SK-N-SH (cell line): ENCODE results near the gene MYOCOS. TPM values are rescaled to one million over a fixed set of nuclear protein-coding genes. Genes with fewer than 3 reads are reported as not detected.

Source experiments
- CTCF ChIA-PET: fragments of 300-600, 350-600 bp; formaldehyde crosslinking; extraction: SDS; loops from one replicate; lab custom pipeline; 2021; lab: Yijun Ruan, JAX
- POLR2A ChIA-PET: fragments of 350-600 bp; sonication (Branson Sonifier 250); formaldehyde crosslinking; extraction: SDS; loops from one replicate; lab custom pipeline; 2020; ENCODE audit warnings: antibody characterized with exemption, inconsistent platforms; lab: Yijun Ruan, JAX
- DNase-seq: peaks from one replicate; pipeline ENCODE4 v3.0.0; 2012
- H2AFZ ChIP-seq: fragments of 200-600 bp; sonication (generic); 2 replicates; pipeline ENCODE4 v1.8.1; 2016; ENCODE audit warnings: antibody characterized with exemption, mild to moderate bottlenecking, low read depth
- H3F3A ChIP-seq: fragments of 200-600 bp; sonication (generic); replicated peaks from 2 replicates; pipeline ENCODE3; 2016; ENCODE audit warnings: antibody characterized with exemption, mild to moderate bottlenecking; ENCODE audit not compliant: insufficient read depth
- H3K27ac ChIP-seq, 2 experiments: fragments of 200-500 bp in 1 of 2; fragments of 200-600 bp in 1 of 2; sonication (Bioruptor generic) in 1 of 2; sonication (generic), shearing (Covaris generic) in 1 of 2; 2 replicates each; pipeline versions ENCODE4 v1.5.1 to v1.6.1; 2014 to 2016; ENCODE audit warnings: low read depth in 2 of 2, inconsistent platforms in 1 of 2, low read length in 1 of 2, mild to moderate bottlenecking in 1 of 2, mixed read lengths in 1 of 2
- H3K27me3 ChIP-seq: fragments of 200-600 bp; sonication (generic), shearing (Covaris generic); 2 replicates; pipeline ENCODE4 v1.6.1; 2016; ENCODE audit warnings: mixed run types; ENCODE audit not compliant: insufficient read depth
- H3K36me3 ChIP-seq, 2 experiments: fragments of 200-500 bp in 1 of 2; fragments of 200-600 bp in 1 of 2; sonication (Bioruptor generic) in 1 of 2; sonication (generic) in 1 of 2; replicated peaks in 1 of 2; 2 replicates each; pipeline versions ENCODE3 to v1.5.1; 2014 to 2016; ENCODE audit warnings: low read length in 1 of 2, mild to moderate bottlenecking in 1 of 2; ENCODE audit not compliant: insufficient read depth in 2 of 2, control insufficient read depth in 1 of 2
- H3K4me1 ChIP-seq, 2 experiments: fragments of 200-500 bp in 1 of 2; fragments of 200-600 bp in 1 of 2; sonication (Bioruptor generic) in 1 of 2; sonication (generic), shearing (Covaris generic) in 1 of 2; 2 replicates each; pipeline versions ENCODE4 v1.5.1 to v1.6.1; 2014 to 2016; ENCODE audit warnings: low read depth in 1 of 2, low read length in 1 of 2, mixed run types in 1 of 2; ENCODE audit not compliant: insufficient read depth in 2 of 2, control insufficient read depth in 1 of 2
- H3K4me2 ChIP-seq: fragments of 200-600 bp; sonication (generic), shearing (Covaris generic); 2 replicates; pipeline ENCODE4 v1.6.1; 2017; ENCODE audit warnings: mixed run types
- H3K4me3 ChIP-seq, 2 experiments: fragments of 200-500 bp in 1 of 2; fragments of 200-600 bp in 1 of 2; sonication (Bioruptor generic) in 1 of 2; sonication (generic), shearing (Covaris generic) in 1 of 2; 2 replicates each; pipeline versions ENCODE4 v1.5.1 to v1.8.1; 2014 to 2016; ENCODE audit warnings: low read depth in 2 of 2, inconsistent platforms in 1 of 2, low read length in 1 of 2, mild to moderate bottlenecking in 1 of 2, mixed read lengths in 1 of 2, moderate library complexity in 1 of 2
- H3K79me2 ChIP-seq: fragments of 200-600 bp; sonication (generic); 2 replicates; pipeline ENCODE4 v1.8.1; 2017; ENCODE audit warnings: mild to moderate bottlenecking; ENCODE audit not compliant: insufficient read depth
- H3K9ac ChIP-seq: fragments of 200-600 bp; sonication (generic); 2 replicates; pipeline ENCODE4 v1.6.1; 2017; ENCODE audit warnings: mixed run types
- H3K9me2 ChIP-seq: fragments of 200-600 bp; sonication (generic); 2 replicates; pipeline ENCODE4 v1.6.1; 2017; ENCODE audit warnings: mixed run types
- H3K9me3 ChIP-seq: fragments of 200-600 bp; sonication (generic); 2 replicates; pipeline ENCODE4 v1.6.1; 2017; ENCODE audit warnings: mixed run types, mild to moderate bottlenecking, moderate library complexity
- H4K20me1 ChIP-seq: fragments of 200-600 bp; sonication (generic); 2 replicates; pipeline ENCODE4 v1.6.1; 2017; ENCODE audit warnings: mild to moderate bottlenecking, mixed run types; ENCODE audit not compliant: insufficient read depth
- ELF1 ChIP-seq: IDR thresholded peaks from 2 replicates; pipeline ENCODE4 v1.4.0; 2012
- GABPA ChIP-seq: IDR thresholded peaks from 2 replicates; pipeline ENCODE4 v1.4.0; 2012; ENCODE audit warnings: low read depth, mild to moderate bottlenecking
- JUND ChIP-seq: IDR thresholded peaks from 2 replicates; pipeline ENCODE4 v1.4.0; 2012
- MAX ChIP-seq: IDR thresholded peaks from 2 replicates; pipeline ENCODE4 v1.4.0; 2012; ENCODE audit warnings: low read depth
- MXI1 ChIP-seq: IDR thresholded peaks from 2 replicates; pipeline ENCODE4 v1.6.1; 2012; ENCODE audit warnings: mild to moderate bottlenecking, low read depth, low read length, improper control_type of control experiment
- PBX3 ChIP-seq: IDR thresholded peaks from 2 replicates; pipeline ENCODE4; 2012
- REST ChIP-seq: IDR thresholded peaks from 2 replicates; pipeline ENCODE4 v1.6.1; 2012; ENCODE audit warnings: mild to moderate bottlenecking, low read depth, low read length, moderate library complexity
- RFX5 ChIP-seq: IDR thresholded peaks from 2 replicates; pipeline ENCODE4 v1.6.1; 2012; ENCODE audit warnings: mild to moderate bottlenecking, improper control_type of control experiment, low read length
- SMC3 ChIP-seq: IDR thresholded peaks from 2 replicates; pipeline ENCODE4 v1.6.1; 2012; ENCODE audit warnings: low read depth, low read length, improper control_type of control experiment
- TEAD4 ChIP-seq: IDR thresholded peaks from 2 replicates; pipeline ENCODE4 v1.4.0; 2012; ENCODE audit warnings: mild to moderate bottlenecking, borderline replicate concordance; ENCODE audit not compliant: insufficient read depth
- YY1 ChIP-seq: IDR thresholded peaks from 2 replicates; pipeline ENCODE4 v1.4.0; 2012; ENCODE audit warnings: low read depth, mild to moderate bottlenecking
- WGBS: methylation state at CpG from one replicate; pipeline ENCODE4 v1.1.6; 2017; ENCODE audit warnings: low lambda C conversion rate; 5-methylcytosine and 5-hydroxymethylcytosine counted together
- polyA plus RNA-seq, 3 experiments: library from polyadenylated mRNA; depleted of rRNA; stranded (reverse); fragments of >200 nt; gene quantifications; 2 replicates each; pipeline ENCODE4 v1.2.3, GENCODE V29; 2012

The MYOCOS gene
- polyA plus RNA-seq, 1 of the 3 experiments (the other 2 are of a cell fraction), result not detected

GRCh38 chr1:171674431-171675405, 52.7 kb downstream of the MYOCOS start:
- Histone ChIP-seq H3K4me1 (no peaks in the 10 kb centered on the region), H3K79me2 (no peaks in the 10 kb centered on the region), H3K27ac (no peak overlapping the region), H3K9ac (no peak overlapping the region), H2AFZ (no peak overlapping the region), H3K27me3 (peaks cover 9% of the 10 kb centered on the region; the same call in 1 of the 2 replicates), H3K4me3 (no peak overlapping the region), H3K9me2 (no peaks in the 10 kb centered on the region), H3K9me3 (no peaks in the 10 kb centered on the region), H3K4me2 (no peak overlapping the region), H3K36me3 (no peaks in the 10 kb centered on the region), H4K20me1 (no peaks in the 10 kb centered on the region), H3F3A (no peaks in the 10 kb centered on the region)
- 20% methylated on average over 3 of the region's 3 CpGs for WGBS
- no peak for TF ChIP-seq REST
- no peak for TF ChIP-seq PBX3
- TF ChIP-seq TEAD4, result no peak
- no peak for TF ChIP-seq MAX
- no peak for TF ChIP-seq RFX5
- TF ChIP-seq MXI1, result no peak
- no peak for TF ChIP-seq SMC3
- TF ChIP-seq JUND, result no peak
- TF ChIP-seq YY1, result no peak
- no peak for TF ChIP-seq GABPA
- TF ChIP-seq ELF1, result no peak
- DNase-seq, result no peak
- CTCF ChIA-PET, result interaction anchor here (1.1 to 2.1 kb wide), 2 partner anchors 29 to 30 kb away, joined by 3 to 5 read pairs; no protein-coding TSS in a partner anchor
- POLR2A ChIA-PET, result no interaction called here

Other genes starting within 250 kb of the MYOCOS start
- 39.9 and 45.6 TPM in 2 replicates for gene PRRC2C, start 136.7 kb upstream of the MYOCOS start, polyA plus RNA-seq (2012; rRNA removed)
- not detected in 2 replicates for gene MYOC, start 30.4 kb downstream of the MYOCOS start, polyA plus RNA-seq (2012; rRNA removed)
- gene VAMP4, start 119.8 kb downstream of the MYOCOS start, polyA plus RNA-seq (2012; rRNA removed), result 2.5 and 3.3 TPM in 2 replicates
- gene METTL13, start 159.4 kb downstream of the MYOCOS start, polyA plus RNA-seq (2012; rRNA removed), result 32.7 and 41.2 TPM in 2 replicates
- gene DNM3, start 219.3 kb downstream of the MYOCOS start, polyA plus RNA-seq (2012; rRNA removed), result 0.43 and 0.89 TPM in 2 replicates